ENCODE data around the gene DOC2A. TPM values are rescaled to one million over a fixed set of nuclear protein-coding genes. Genes with fewer than 3 reads are reported as not detected.
A peak's percentile ranks its signal among the peaks of the same experiment; 100 is the strongest.

The DOC2A gene
- total and polyA plus RNA-seq, 9 of the 15 experiments (the other 6 are each of a cell fraction or from before 2014, with no cell fraction given): 0.03 to 0.38 (median 0.28) TPM; not detected in 1

DNA sequence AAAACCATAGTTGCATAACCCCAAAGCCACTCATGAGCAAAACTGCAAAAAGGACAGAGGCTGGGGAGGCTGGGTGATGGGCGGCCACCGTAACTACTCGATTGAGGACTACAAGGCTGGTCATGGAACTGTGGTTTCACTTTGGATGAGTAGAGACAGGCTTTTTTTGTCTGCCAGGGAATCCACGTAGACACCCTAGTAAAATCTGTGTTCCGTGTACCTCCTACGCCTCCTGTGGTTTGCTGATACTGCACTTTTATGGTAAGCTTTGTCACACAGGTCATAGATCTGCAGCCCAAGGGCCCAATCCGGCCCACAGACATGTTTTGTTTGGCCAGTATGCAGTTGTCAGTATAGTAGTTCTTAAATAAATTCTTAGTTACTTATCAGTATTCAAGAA is 22.4 kb upstream of the DOC2A start (continued):
- TF ChIP-seq, protein P1, sequence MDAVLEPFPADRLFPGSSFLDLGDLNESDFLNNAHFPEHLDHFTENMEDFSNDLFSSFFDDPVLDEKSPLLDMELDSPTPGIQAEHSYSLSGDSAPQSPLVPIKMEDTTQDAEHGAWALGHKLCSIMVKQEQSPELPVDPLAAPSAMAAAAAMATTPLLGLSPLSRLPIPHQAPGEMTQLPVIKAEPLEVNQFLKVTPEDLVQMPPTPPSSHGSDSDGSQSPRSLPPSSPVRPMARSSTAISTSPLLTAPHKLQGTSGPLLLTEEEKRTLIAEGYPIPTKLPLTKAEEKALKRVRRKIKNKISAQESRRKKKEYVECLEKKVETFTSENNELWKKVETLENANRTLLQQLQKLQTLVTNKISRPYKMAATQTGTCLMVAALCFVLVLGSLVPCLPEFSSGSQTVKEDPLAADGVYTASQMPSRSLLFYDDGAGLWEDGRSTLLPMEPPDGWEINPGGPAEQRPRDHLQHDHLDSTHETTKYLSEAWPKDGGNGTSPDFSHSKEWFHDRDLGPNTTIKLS (IDR thresholded peaks at IDR 0.05; ENCODE audit: borderline replicate concordance, low read depth): peak; percentile 46; the same call in 1 of the 2 replicates
- peak; percentile 84 to 98 for TF ChIP-seq RCOR1 (IDR thresholded peaks at IDR 0.05; ENCODE audit: borderline replicate concordance in 1 of 2, low read depth in 2 of 2, low read length in 2 of 2)
- 0 out of 2 replicates have a peak, but pooled peaks have one; percentile 13 for TF ChIP-seq BHLHE40 (IDR thresholded peaks at IDR 0.05; ENCODE audit: low read length)
- TF ChIP-seq RB1 (IDR thresholded peaks at IDR 0.05; ENCODE audit: low read depth): no peak
- TF ChIP-seq, protein P2, sequence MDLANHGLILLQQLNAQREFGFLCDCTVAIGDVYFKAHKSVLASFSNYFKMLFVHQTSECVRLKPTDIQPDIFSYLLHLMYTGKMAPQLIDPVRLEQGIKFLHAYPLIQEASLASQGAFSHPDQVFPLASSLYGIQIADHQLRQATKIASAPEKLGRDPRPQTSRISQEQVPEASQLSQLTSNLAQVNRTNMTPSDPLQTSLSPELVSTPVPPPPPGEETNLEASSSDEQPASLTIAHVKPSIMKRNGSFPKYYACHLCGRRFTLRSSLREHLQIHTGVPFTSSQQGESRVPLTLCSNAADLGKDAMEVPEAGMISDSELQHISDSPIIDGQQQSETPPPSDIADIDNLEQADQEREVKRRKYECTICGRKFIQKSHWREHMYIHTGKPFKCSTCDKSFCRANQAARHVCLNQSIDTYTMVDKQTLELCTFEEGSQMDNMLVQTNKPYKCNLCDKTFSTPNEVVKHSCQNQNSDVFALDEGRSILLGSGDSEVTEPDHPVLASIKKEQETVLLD (IDR thresholded peaks at IDR 0.05): no peak
- no peak for TF ChIP-seq SMARCA4 (IDR thresholded peaks at IDR 0.05)
- TF ChIP-seq KAT7 (CRISPR knock-in tag; IDR thresholded peaks at IDR 0.05; ENCODE audit: borderline replicate concordance): no peak
- TF ChIP-seq PYGO2 (tag; IDR thresholded peaks at IDR 0.05): no peak
- no peak for TF ChIP-seq MYBL2 (IDR thresholded peaks at IDR 0.05; ENCODE audit: low read depth)
- TF ChIP-seq MYBL2 (CRISPR knock-in tag; IDR thresholded peaks at IDR 0.05; ENCODE audit: borderline replicate concordance): no peak
- TF ChIP-seq, protein P3, sequence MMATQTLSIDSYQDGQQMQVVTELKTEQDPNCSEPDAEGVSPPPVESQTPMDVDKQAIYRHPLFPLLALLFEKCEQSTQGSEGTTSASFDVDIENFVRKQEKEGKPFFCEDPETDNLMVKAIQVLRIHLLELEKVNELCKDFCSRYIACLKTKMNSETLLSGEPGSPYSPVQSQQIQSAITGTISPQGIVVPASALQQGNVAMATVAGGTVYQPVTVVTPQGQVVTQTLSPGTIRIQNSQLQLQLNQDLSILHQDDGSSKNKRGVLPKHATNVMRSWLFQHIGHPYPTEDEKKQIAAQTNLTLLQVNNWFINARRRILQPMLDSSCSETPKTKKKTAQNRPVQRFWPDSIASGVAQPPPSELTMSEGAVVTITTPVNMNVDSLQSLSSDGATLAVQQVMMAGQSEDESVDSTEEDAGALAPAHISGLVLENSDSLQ (IDR thresholded peaks at IDR 0.05): 0 out of 2 replicates have a peak, but pooled peaks have one; percentile 6
- no peak for TF ChIP-seq ATF1 (CRISPR knock-in tag; IDR thresholded peaks at IDR 0.05)
- TF ChIP-seq ATF1 (tag; IDR thresholded peaks at IDR 0.05): 0 out of 2 replicates have a peak, but pooled peaks have one; percentile 16
- TF ChIP-seq, protein P4, sequence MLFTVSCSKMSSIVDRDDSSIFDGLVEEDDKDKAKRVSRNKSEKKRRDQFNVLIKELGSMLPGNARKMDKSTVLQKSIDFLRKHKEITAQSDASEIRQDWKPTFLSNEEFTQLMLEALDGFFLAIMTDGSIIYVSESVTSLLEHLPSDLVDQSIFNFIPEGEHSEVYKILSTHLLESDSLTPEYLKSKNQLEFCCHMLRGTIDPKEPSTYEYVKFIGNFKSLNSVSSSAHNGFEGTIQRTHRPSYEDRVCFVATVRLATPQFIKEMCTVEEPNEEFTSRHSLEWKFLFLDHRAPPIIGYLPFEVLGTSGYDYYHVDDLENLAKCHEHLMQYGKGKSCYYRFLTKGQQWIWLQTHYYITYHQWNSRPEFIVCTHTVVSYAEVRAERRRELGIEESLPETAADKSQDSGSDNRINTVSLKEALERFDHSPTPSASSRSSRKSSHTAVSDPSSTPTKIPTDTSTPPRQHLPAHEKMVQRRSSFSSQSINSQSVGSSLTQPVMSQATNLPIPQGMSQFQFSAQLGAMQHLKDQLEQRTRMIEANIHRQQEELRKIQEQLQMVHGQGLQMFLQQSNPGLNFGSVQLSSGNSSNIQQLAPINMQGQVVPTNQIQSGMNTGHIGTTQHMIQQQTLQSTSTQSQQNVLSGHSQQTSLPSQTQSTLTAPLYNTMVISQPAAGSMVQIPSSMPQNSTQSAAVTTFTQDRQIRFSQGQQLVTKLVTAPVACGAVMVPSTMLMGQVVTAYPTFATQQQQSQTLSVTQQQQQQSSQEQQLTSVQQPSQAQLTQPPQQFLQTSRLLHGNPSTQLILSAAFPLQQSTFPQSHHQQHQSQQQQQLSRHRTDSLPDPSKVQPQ (CRISPR knock-in tag; IDR thresholded peaks at IDR 0.05; ENCODE audit: borderline replicate concordance): no peak
- no peak for TF ChIP-seq XRCC3 (IDR thresholded peaks at IDR 0.05)
- TF ChIP-seq, protein P5, sequence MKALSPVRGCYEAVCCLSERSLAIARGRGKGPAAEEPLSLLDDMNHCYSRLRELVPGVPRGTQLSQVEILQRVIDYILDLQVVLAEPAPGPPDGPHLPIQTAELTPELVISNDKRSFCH (CRISPR knock-in tag; IDR thresholded peaks at IDR 0.05): no peak
- TF ChIP-seq, protein P5 (tag; IDR thresholded peaks at IDR 0.05): no peak
- no peak for TF ChIP-seq ATF7 (IDR thresholded peaks at IDR 0.05)
- TF ChIP-seq HNRNPH1 (optimal IDR thresholded peaks at IDR 0.05; ENCODE audit: low read depth, low read length): no peak
- TF ChIP-seq NFE2 (IDR thresholded peaks at IDR 0.05; ENCODE audit: low read depth): peak; percentile 58
